ENCODE results near the gene PRMT2.
A peak's percentile ranks its signal among the peaks of the same experiment; 100 is the strongest.
"Not testable (repeated sequence)": the region's sequence is repeated elsewhere in the genome, so short reads cannot be mapped to it uniquely, and the experiment has no call there.

The PRMT2 gene

DNA sequence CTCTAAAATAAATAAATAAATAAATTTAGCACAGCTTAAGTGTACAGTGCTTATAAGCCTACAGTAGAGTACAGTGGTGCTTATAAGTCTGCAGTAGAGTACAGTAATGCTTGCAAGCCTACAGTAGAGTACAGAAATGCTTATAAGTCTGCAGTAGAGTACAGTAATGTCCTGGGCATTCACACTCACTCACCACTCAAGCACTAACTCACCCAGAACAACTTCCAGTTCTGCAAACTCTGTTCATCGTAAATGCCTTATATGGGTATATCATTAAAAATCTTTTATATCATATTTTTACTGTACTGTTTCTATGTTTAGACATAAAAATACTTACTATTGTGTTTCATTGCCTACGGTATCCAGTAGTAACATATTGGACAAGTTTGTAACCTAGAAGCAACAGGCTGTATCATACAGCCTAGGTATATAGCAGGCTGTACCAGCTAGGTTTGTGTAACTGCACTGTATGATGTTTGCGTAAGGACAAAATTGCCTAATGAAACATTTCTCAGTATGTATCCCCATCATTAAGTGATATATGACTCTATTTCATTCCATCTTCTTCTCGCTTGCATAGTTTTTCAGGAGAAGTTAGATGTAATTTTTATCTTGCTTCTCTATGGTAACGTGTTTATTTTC, 16.6 kb upstream of the PRMT2 start:
- DNase-seq, result no peak

DNA sequence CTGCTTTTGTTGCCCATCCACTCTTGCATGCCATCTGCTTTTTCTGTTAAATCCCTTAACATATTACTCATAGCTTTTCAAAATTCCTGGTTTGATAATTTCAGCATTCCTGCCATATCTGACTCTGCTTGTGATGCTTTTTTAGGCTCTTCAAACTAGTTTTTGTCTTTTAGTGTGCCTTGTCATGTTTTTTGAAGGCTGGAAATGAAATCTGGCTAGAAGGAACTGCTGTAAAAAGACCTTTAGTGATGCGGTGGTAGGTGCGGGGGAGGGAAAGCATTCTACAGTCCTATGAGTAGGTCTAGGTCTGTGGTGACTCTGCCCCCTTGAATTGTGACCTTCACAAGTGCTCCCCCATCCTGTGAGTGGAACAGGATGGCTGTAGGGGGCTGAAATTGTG, 15.6 kb upstream of the PRMT2 start:
- no peak for DNase-seq

DNA sequence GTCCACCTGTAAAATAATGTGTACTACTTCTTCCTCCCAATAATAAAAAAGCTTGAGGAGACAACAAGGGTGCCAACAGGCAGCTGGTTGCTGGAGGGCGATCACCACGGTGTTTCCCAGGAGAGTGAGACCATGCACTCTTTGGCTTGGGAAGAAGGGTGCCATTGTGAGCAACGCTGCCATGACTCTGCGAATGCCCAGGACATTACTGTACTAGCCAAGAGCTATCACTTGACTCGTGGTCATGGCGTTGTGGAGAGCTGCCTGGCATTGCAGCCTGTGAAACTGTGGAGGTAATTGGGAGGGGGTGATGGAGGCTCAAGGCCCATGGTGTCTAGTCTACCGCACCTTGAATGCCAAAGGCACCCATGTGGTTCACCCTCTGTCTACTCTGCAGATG, 14.6 kb upstream of the PRMT2 start:
- DNase-seq, result no peak

DNA sequence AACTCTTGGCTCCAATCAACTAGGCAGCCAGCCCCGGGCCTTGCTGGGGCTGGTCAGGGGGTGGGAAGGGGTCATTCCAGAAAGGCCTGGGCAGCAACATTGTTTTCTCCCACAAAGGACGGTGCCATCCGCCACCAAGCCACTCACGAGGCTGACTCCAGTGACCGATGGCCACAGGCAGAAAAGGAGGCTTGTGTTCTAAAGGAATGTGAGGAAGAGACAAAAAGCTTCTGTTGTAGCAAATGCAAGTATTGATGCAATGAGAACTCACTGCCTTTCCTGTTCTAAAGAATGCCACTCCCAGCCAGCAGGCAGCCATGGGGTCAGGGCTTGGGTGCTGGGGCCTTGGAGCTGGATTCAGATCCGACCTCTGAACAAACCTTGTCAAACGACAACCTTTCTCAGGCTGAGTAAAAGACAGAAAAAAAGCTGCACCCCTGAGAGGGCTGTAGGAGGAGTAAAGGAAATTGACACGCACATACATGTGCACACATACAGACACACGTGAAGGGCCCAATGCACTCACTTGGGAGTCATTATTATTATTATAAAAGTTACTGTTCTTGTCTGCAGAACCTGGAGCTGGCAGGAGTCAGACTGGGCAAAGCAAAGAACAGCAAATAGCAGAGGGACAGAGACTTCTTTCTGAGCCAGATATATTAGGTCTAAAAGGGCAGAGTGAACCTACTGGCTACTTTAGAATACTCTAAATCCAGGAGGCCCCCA, 13.9 kb upstream of the PRMT2 start:
- DNase-seq, result no peak

- DNase-seq, result no peak
These were observed 13.2 kb upstream of the PRMT2 start for GRCh38 chr21:46622226-46622625.

- DNase-seq, result no peak
These were observed 11.4 kb upstream of the PRMT2 start for GRCh38 chr21:46624050-46624449.

DNA sequence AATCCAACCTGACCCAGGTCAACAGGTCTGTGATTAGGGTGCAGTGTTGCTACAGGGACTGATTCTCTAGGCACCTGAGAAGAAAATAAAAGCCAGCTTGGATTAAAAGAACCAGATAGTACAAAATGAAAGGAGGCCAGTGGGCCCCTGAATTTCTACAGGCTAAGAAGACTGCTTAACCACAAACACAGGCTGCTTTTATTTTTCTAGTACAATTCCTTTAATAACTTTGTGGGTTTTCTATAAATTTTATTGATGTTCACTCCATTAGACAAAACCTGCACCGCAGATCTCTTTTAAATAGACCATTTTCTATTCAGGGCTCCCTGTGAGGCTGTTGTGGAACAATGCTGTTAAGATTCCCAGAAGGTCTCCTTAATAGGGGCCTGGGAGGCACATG, 9.7 kb upstream of the PRMT2 start:
- no peak for DNase-seq

GRCh38 chr21:46626536-46626935, 8.9 kb upstream of the PRMT2 start:
- no peak for DNase-seq

DNA sequence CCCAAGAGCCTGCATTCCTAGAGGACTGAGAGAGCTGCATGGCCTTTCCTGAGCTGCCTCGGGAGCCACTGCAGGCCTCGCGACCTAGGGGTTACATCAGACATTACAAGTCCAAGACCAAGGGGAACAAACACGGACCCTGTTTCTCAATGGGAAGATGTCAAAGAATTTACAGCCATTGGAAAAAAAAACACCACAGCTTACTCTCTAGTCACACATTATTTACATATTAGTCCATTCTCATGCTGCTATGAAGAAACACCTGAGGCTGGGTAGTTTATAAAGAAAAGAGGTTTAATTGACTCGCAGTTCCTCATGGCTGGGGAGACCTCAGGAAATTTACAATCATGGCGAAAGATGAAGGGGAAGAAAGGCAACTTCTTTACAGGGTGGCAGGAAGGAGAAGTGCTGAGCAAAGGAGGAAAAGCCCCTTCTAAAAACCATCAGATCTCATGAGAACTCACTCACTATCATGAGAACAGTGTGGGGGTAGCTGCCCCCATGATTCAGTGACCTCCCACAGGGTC, 8.4 kb upstream of the PRMT2 start:
- DNase-seq, result no peak

DNA sequence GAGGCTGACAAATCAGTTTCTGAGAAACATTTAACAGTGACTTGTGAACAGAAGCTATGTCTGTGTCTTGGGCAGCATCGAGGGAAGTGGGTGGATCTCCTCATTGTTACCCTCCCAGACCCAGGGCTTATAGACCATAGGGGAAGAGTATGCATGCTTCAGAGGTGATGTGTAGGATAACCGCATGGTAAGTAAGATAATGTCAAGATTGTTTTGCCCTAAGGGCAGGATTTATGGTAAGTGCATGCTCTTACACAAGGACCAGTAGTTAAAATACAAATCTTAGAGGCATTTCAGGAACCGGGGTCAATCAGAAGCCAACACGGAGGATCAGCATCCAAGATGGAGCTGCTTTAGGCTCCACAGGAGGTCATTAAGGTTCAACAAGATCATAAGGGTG, 7.7 kb upstream of the PRMT2 start:
- DNase-seq, result no peak

- DNase-seq, result no peak
These were observed 6.6 kb upstream of the PRMT2 start for GRCh38 chr21:46628868-46629267.

DNA sequence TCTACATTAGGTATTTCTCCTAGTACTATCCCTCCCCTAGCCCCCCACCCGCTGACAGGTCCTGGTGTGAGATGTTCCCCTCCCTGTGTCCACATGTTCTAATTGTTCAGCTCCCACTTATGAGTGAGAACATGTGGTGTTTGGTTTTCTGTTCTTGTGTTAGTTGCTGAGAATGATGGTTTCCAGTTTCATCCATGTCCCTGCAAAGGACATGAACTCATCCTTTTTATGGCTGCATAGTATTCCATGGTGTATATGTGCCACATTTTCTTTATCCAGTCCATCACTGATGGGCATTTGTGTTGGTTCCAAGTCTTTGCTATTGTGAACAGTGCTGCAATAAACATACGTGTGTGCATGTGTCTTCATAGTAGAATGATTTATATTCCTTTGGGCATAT, 4.6 kb upstream of the PRMT2 start:
- DNase-seq, result not testable (repeated sequence)

DNA sequence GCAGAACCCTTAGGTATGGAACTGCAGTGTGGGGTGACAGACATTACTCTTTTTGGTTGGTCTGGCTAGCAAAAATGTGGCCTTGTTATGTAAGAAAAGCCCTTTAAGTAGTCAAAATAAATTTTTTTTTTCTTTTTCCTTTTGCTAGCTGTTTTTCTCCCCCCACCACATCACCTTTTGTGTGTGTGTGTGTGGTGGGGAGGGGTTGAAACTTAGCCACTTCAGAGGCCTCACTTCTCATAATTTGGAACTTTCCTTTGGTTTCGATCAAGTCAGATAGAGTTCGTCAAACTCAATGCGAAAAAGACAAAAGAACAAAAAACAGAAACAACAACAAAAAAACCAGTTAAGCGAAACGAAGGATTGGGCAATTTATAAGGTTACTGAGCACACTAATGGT, 1.9 kb upstream of the PRMT2 start:
- DNase-seq, result no peak

- no peak for DNase-seq
These were observed 1.0 kb upstream of the PRMT2 start for GRCh38 chr21:46634427-46634826.

- DNase-seq, result peak; percentile 16
These were observed 529 bp upstream of the PRMT2 start for GRCh38 chr21:46634966-46635323.

DNA sequence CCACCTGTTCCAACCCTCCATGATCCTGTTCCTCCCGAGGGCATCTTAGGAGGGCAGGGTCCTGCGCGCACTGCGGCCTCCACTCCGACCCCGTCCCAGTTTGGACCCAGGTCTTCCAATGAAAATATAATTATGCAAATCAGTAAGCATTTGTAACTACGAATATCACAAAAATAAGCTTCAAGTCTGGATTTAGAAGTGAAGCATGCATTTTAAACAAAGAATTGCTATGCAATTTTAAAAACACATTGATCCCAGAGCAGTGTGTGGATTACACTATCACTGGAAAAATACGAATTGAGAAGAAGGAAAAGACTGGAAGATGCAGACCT, 673 bp downstream of the PRMT2 start:
- no peak for DNase-seq

- no peak for DNase-seq
These were observed 1.2 kb downstream of the PRMT2 start for GRCh38 chr21:46636550-46637285.

DNA sequence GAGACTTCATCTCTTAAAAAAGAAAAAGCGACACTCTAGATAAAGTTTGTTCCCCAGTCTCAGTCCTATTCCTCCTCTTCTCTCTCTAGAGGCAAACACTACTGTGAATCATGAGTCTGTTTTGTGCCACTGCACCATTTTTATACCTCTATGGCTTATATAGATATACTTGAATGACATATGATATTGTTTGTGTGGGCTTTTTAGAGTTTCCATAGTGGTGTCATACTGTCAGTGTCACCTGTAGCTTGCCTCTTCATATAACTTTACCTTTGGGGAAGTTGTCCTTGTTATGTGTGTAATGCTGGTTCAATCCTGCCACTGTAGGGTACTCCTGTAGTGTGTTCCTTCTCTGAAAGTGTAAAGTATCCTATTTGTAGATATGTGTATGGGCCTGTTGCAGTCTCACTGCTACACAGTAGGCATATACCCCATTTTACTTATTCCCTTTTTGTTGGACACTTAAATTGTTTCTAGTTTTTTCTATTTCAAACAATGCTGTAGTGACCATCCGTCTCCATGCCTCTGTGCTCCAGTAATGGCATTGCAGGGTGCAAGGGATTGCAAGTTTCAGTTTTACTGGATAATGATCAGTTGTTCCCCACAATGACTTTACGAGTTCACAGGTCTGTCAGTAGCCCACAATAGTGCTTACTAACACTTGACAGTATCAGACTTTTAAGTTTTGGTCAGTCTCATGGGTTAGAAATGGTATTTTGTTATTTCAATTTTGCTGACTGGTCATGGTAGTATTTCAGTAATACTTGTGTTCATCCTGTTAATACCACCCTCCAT, 2.7 kb downstream of the PRMT2 start:
- DNase-seq, result no peak

- peak; percentile 0 for DNase-seq
These were observed 4.3 kb downstream of the PRMT2 start for GRCh38 chr21:46639489-46640386.

GRCh38 chr21:46641656-46642055, 6.2 kb downstream of the PRMT2 start:
- no peak for DNase-seq

GRCh38 chr21:46643379-46644177, 8.1 kb downstream of the PRMT2 start:
- DNase-seq, result no peak
